OCI-LY1 (cell line): ENCODE data around the gene ZFYVE21.

ENCODE experiments used
- H2AFZ ChIP-seq: fragments of 200-600 bp; sonication (generic), shearing (Covaris generic); 2 replicates; pipeline ENCODE4 v1.6.0; 2014; ENCODE audit warnings: antibody characterized with exemption, mild to moderate bottlenecking, low read length
- H3F3A ChIP-seq: fragments of 200-600 bp; sonication (generic), shearing (Covaris generic); 2 replicates; pipeline ENCODE4 v1.6.0; 2014; ENCODE audit warnings: mild to moderate bottlenecking, antibody characterized with exemption, low read length, moderate library complexity; ENCODE audit not compliant: insufficient read depth
- H3K27ac ChIP-seq: fragments of 200-600 bp; sonication (generic); 2 replicates; pipeline ENCODE4 v1.5.1; 2014; ENCODE audit warnings: low read length, mixed run types, mild to moderate bottlenecking, low read depth; ENCODE audit not compliant: poor library complexity, severe bottlenecking
- H3K27me3 ChIP-seq: fragments of 200-600 bp; sonication (generic); 2 replicates; pipeline ENCODE4 v1.6.0; 2014; ENCODE audit warnings: antibody characterized with exemption, mild to moderate bottlenecking, low read length, moderate library complexity; ENCODE audit not compliant: insufficient read depth
- H3K36me3 ChIP-seq: fragments of 200-600 bp; sonication (generic); 2 replicates; pipeline ENCODE4 v1.6.1; 2014; ENCODE audit warnings: mild to moderate bottlenecking, antibody characterized with exemption, low read length, moderate library complexity, mixed read lengths; ENCODE audit not compliant: insufficient read depth
- H3K4me1 ChIP-seq: fragments of 200-600 bp; sonication (generic); 2 replicates; pipeline ENCODE4 v1.5.1; 2014; ENCODE audit warnings: mild to moderate bottlenecking, low read length, moderate library complexity; ENCODE audit not compliant: insufficient read depth, severe bottlenecking
- H3K4me2 ChIP-seq: fragments of 200-600 bp; sonication (generic), shearing (Covaris generic); 2 replicates; pipeline ENCODE4 v1.6.1; 2014; ENCODE audit warnings: low read length
- H3K4me3 ChIP-seq: fragments of 200-600 bp; sonication (generic); 2 replicates; pipeline ENCODE4 v1.5.1; 2014; ENCODE audit warnings: low read length, low read depth, mild to moderate bottlenecking, mixed read lengths; ENCODE audit not compliant: poor library complexity, severe bottlenecking
- H3K79me2 ChIP-seq: fragments of 200-600 bp; shearing (Covaris generic); 2 replicates; pipeline ENCODE4 v1.6.1; 2016; ENCODE audit warnings: mixed run types, low read length, mixed read lengths; ENCODE audit not compliant: insufficient read depth
- H3K9ac ChIP-seq: fragments of 200-600 bp; sonication (generic), shearing (Covaris generic); 2 replicates; pipeline ENCODE4 v1.6.1; 2014; ENCODE audit warnings: mild to moderate bottlenecking, low read length, mixed read lengths
- H3K9me2 ChIP-seq: fragments of 200-600 bp; sonication (generic), shearing (Covaris generic); 2 replicates; pipeline ENCODE4 v1.6.1; 2014; ENCODE audit warnings: low read depth, mild to moderate bottlenecking, low read length, mixed read lengths
- H3K9me3 ChIP-seq: fragments of 200-600 bp; shearing (Covaris generic); 2 replicates; pipeline ENCODE4 v1.6.1; 2014; ENCODE audit warnings: low read length, mixed read lengths
- H4K20me1 ChIP-seq: fragments of 200-600 bp; sonication (generic), shearing (Covaris generic); 2 replicates; pipeline ENCODE4 v1.6.0; 2016; ENCODE audit warnings: mild to moderate bottlenecking, low read length; ENCODE audit not compliant: insufficient read depth
- EZH2 ChIP-seq: fragments of 200-600 bp; sonication (generic), shearing (Covaris generic); IDR thresholded peaks from 2 replicates; pipeline ENCODE4 v1.8.0; 2017; ENCODE audit warnings: borderline replicate concordance, mixed run types, mild to moderate bottlenecking, antibody characterized with exemption, low read length, moderate library complexity, mixed read lengths
- TF ChIP-seq, protein P1 (sequence below): fragments of 200-600 bp; sonication (generic), shearing (Covaris generic); IDR thresholded peaks from 2 replicates; pipeline ENCODE4 v1.5.1; 2017; ENCODE audit warnings: mild to moderate bottlenecking, antibody characterized with exemption, low read length, moderate library complexity, mixed read lengths

The ZFYVE21 gene

DNA sequence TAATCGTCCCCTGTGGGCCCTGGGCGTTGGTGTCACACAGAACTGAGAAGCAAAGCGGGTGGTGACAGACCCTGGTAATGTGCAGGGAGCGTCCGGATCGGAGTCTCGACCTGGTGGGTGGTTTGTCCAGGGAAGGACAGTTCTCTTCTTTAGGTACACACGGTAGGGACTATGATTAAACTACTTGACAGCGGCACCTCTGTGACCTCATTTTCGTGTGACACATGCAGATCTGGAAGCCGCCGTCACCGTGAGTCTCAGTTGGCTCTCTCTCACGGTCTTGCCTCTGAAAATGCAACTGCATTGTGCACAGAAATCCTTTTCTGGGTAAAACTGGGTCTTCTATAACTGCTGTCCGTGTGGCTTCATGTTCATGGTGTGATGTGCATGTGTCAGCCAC lies 32.5 kb upstream of the ZFYVE21 start:
- H3K9ac ChIP-seq = no peak overlapping the region
- no peak overlapping the region for H3K27ac ChIP-seq
- no peaks in the 10 kb centered on the region for H3K9me3 ChIP-seq
- no peaks in the 10 kb centered on the region for H3K9me2 ChIP-seq
- H3F3A ChIP-seq = peaks cover 5% of the 10 kb centered on the region; the same call in 1 of the 2 replicates
- H2AFZ ChIP-seq = no peak overlapping the region
- H3K36me3 ChIP-seq = peaks cover 90% of the 10 kb centered on the region
- no peaks in the 10 kb centered on the region for H3K27me3 ChIP-seq
- H3K4me2 ChIP-seq = no peak overlapping the region
- no peak overlapping the region for H3K4me3 ChIP-seq
- peaks cover 31% of the 10 kb centered on the region for H3K4me1 ChIP-seq
- no peaks in the 10 kb centered on the region for H3K79me2 ChIP-seq
- H4K20me1 ChIP-seq = no peaks in the 10 kb centered on the region
- TF ChIP-seq, protein P1, sequence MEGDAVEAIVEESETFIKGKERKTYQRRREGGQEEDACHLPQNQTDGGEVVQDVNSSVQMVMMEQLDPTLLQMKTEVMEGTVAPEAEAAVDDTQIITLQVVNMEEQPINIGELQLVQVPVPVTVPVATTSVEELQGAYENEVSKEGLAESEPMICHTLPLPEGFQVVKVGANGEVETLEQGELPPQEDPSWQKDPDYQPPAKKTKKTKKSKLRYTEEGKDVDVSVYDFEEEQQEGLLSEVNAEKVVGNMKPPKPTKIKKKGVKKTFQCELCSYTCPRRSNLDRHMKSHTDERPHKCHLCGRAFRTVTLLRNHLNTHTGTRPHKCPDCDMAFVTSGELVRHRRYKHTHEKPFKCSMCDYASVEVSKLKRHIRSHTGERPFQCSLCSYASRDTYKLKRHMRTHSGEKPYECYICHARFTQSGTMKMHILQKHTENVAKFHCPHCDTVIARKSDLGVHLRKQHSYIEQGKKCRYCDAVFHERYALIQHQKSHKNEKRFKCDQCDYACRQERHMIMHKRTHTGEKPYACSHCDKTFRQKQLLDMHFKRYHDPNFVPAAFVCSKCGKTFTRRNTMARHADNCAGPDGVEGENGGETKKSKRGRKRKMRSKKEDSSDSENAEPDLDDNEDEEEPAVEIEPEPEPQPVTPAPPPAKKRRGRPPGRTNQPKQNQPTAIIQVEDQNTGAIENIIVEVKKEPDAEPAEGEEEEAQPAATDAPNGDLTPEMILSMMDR = no peak
- no peak for TF ChIP-seq EZH2

DNA sequence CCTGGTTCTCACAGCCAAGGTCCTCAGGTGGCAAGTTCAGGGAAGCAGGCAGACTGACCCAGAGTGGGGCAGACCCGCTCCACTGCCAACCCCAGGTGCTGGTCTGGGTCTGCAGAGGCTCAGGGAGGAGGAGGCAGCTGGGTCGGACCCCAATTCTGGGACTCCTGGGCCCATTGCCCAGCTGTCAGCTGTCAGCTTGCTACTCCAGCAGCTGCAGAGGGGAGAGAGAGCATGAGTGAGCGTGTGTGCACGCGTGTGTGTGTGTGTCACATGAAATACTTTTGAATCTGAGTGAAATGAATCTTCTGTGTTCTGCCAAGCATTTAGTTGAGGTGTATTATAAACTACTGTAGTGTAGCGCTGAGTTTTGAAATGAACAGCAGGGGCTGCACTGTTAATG lies 31.1 kb upstream of the ZFYVE21 start:
- Histone ChIP-seq H3K27me3 (no peaks in the 10 kb centered on the region), H4K20me1 (no peaks in the 10 kb centered on the region), H3K79me2 (no peaks in the 10 kb centered on the region), H2AFZ (no peak overlapping the region), H3K9me3 (no peaks in the 10 kb centered on the region), H3K9ac (no peak overlapping the region), H3K36me3 (peaks cover 85% of the 10 kb centered on the region), H3K27ac (peak overlapping the region; percentile 14), H3K4me3 (no peak overlapping the region), H3K4me1 (peaks cover 34% of the 10 kb centered on the region), H3K4me2 (no peak overlapping the region), H3F3A (no peaks in the 10 kb centered on the region), H3K9me2 (no peaks in the 10 kb centered on the region)
- no peak for TF ChIP-seq EZH2
- TF ChIP-seq, protein P1 = no peak

DNA sequence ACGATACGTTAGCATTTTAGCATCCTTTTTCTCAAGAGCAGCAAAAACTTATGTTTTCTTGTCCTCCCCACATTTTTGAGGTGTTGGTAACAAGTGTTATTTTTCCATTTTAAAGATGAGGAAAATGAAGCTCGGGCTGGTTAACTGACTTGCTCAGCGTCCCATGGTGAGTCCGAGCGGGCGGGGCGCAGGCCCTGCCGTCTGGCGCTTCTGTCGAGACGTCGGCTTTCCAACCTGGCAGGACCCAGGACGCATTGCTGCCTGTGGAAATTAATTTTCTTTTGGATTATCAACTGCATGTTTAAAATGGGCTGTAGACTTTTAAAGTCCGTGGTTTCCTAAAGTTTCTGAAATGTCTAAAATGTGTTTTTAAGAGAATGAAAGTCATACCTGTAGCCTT lies 30.7 kb upstream of the ZFYVE21 start:
- no peak overlapping the region for H2AFZ ChIP-seq
- H3K79me2 ChIP-seq = no peaks in the 10 kb centered on the region
- no peaks in the 10 kb centered on the region for H3K9me2 ChIP-seq
- TF ChIP-seq EZH2 = no peak
- TF ChIP-seq, protein P1 = no peak
- H3K27me3 ChIP-seq = no peaks in the 10 kb centered on the region
- no peak overlapping the region for H3K9ac ChIP-seq
- no peaks in the 10 kb centered on the region for H3F3A ChIP-seq
- H3K4me1 ChIP-seq = peaks cover 34% of the 10 kb centered on the region
- no peaks in the 10 kb centered on the region for H3K9me3 ChIP-seq
- peak overlapping the region; percentile 14 for H3K27ac ChIP-seq
- H3K4me2 ChIP-seq = no peak overlapping the region
- no peak overlapping the region for H3K4me3 ChIP-seq
- peaks cover 81% of the 10 kb centered on the region for H3K36me3 ChIP-seq
- H4K20me1 ChIP-seq = no peaks in the 10 kb centered on the region
